H9 (cell line): ENCODE measurements around the gene LETM1. TPM values are rescaled to one million over a fixed set of nuclear protein-coding genes. Genes with fewer than 3 reads are reported as not detected.

Source experiments
- DNase-seq: peaks from one replicate; pipeline ENCODE4 v3.0.0-alpha.2; 2017
- H2AFZ ChIP-seq: one replicate; pipeline ENCODE4 v1.6.1; 2013; ENCODE audit warnings: mild to moderate bottlenecking, low read length, control low read depth, moderate library complexity
- H2AK5ac ChIP-seq: 2 replicates; pipeline ENCODE4 v1.6.1; 2013; ENCODE audit warnings: low read length, control low read depth, mixed read lengths; ENCODE audit not compliant: insufficient read length
- H2BK120ac ChIP-seq: one replicate; pipeline ENCODE4 v1.6.1; 2013; ENCODE audit warnings: low read depth, mild to moderate bottlenecking, low read length, control low read depth, inconsistent platforms; ENCODE audit not compliant: poor library complexity, severe bottlenecking
- H2BK12ac ChIP-seq: 2 replicates; pipeline ENCODE4 v1.6.1; 2013; ENCODE audit warnings: low read length, control low read depth, mixed read lengths, low read depth; ENCODE audit not compliant: insufficient read length
- H2BK15ac ChIP-seq: 2 replicates; pipeline ENCODE4 v1.6.1; 2013; ENCODE audit warnings: low read depth, low read length, control low read depth
- H2BK20ac ChIP-seq: one replicate; pipeline ENCODE4 v1.6.1; 2013; ENCODE audit warnings: low read depth, mild to moderate bottlenecking, low read length, control low read depth, inconsistent platforms; ENCODE audit not compliant: poor library complexity, severe bottlenecking
- H2BK5ac ChIP-seq: 2 replicates; pipeline ENCODE4 v1.6.1; 2013; ENCODE audit warnings: low read length, control low read depth, mixed read lengths; ENCODE audit not compliant: insufficient read length
- H3K14ac ChIP-seq: 2 replicates; pipeline ENCODE4 v1.6.1; 2013; ENCODE audit warnings: low read length, control low read depth; ENCODE audit not compliant: insufficient read depth
- H3K18ac ChIP-seq: 2 replicates; pipeline ENCODE4 v1.6.1; 2013; ENCODE audit warnings: low read depth, mild to moderate bottlenecking, mixed read lengths, low read length, control low read depth; ENCODE audit not compliant: insufficient read length
- H3K23ac ChIP-seq: 2 replicates; pipeline ENCODE4 v1.6.1; 2013; ENCODE audit warnings: low read length, control low read depth, mixed read lengths, low read depth; ENCODE audit not compliant: insufficient read length
- H3K23me2 ChIP-seq: 2 replicates; pipeline ENCODE4 v1.6.1; 2013; ENCODE audit warnings: low read depth, mild to moderate bottlenecking, mixed read lengths, low read length, control low read depth; ENCODE audit not compliant: insufficient read length, poor library complexity, severe bottlenecking
- H3K27ac ChIP-seq: 2 replicates; pipeline ENCODE4 v1.5.1; 2013; ENCODE audit warnings: low read length, control low read depth, mixed read lengths, low read depth; ENCODE audit not compliant: insufficient read length
- H3K27me3 ChIP-seq: 2 replicates; pipeline ENCODE4 v1.6.1; 2013; ENCODE audit warnings: low read length, control low read depth, inconsistent platforms; ENCODE audit not compliant: insufficient read depth
- H3K4ac ChIP-seq: 2 replicates; pipeline ENCODE4 v1.6.1; 2013; ENCODE audit warnings: low read depth, mild to moderate bottlenecking, control low read depth, inconsistent platforms, low read length, moderate library complexity
- H3K4me1 ChIP-seq: 2 replicates; pipeline ENCODE4 v1.6.1; 2013; ENCODE audit warnings: low read length, control low read depth, inconsistent platforms; ENCODE audit not compliant: insufficient read depth
- H3K4me2 ChIP-seq: 2 replicates; pipeline ENCODE4 v1.6.1; 2013; ENCODE audit warnings: low read length, control low read depth, mixed read lengths; ENCODE audit not compliant: insufficient read length, insufficient read depth
- H3K56ac ChIP-seq: 2 replicates; pipeline ENCODE4 v1.6.1; 2013; ENCODE audit warnings: low read depth, mild to moderate bottlenecking, mixed read lengths, low read length, control low read depth; ENCODE audit not compliant: insufficient read length
- H3K79me1 ChIP-seq: 2 replicates; pipeline ENCODE4 v1.6.1; 2013; ENCODE audit warnings: low read depth, mild to moderate bottlenecking, moderate library complexity, low read length, control low read depth, inconsistent platforms; ENCODE audit not compliant: insufficient read depth, poor library complexity, severe bottlenecking
- H3K79me2 ChIP-seq: 2 replicates; pipeline ENCODE4 v1.6.1; 2013; ENCODE audit warnings: low read length, control low read depth, inconsistent platforms; ENCODE audit not compliant: insufficient read depth
- H3K9ac ChIP-seq: 2 replicates; pipeline ENCODE4 v1.6.1; 2013; ENCODE audit warnings: low read length, control low read depth, mixed read lengths; ENCODE audit not compliant: insufficient read length; ENCODE audit errors: extremely low read depth
- H3K9me3 ChIP-seq: one replicate; pipeline ENCODE4 v1.6.1; 2013; ENCODE audit warnings: low read depth, low read length, inconsistent platforms; ENCODE audit not compliant: control insufficient read depth
- H3T11ph ChIP-seq: one replicate; pipeline ENCODE4 v1.6.1; 2013; ENCODE audit warnings: mild to moderate bottlenecking, low read length, control low read depth, inconsistent platforms
- H4K20me1 ChIP-seq: one replicate; pipeline ENCODE4 v1.6.1; 2013; ENCODE audit not compliant: control insufficient read depth, insufficient read length, insufficient read depth
- H4K5ac ChIP-seq: 2 replicates; pipeline ENCODE4 v1.6.1; 2013; ENCODE audit warnings: low read depth, mild to moderate bottlenecking, mixed read lengths, low read length, control low read depth; ENCODE audit not compliant: insufficient read length
- H4K8ac ChIP-seq: replicated peaks from 2 replicates; pipeline ENCODE4 v1.6.1; 2013; ENCODE audit warnings: low read length, control low read depth, mixed read lengths, low read depth; ENCODE audit not compliant: insufficient read length
- H4K91ac ChIP-seq: 2 replicates; pipeline ENCODE4 v1.6.1; 2013; ENCODE audit warnings: low read depth, mild to moderate bottlenecking, moderate library complexity, mixed read lengths, low read length, control low read depth; ENCODE audit not compliant: insufficient read length
- H3K27ac Mint-ChIP-seq, 3 experiments: 2 replicates in 2 of 3; 3 replicates in 1 of 3; pipeline ENCODE4 v1.8.0; 2020 to 2021; ENCODE audit warnings: mixed read lengths in 3 of 3, mild to moderate bottlenecking in 1 of 3, moderate library complexity in 1 of 3
- H3K27me3 Mint-ChIP-seq: 2 replicates; pipeline ENCODE4 v1.8.0; 2021; ENCODE audit warnings: low read depth, mild to moderate bottlenecking, moderate library complexity, mixed read lengths
- H3K36me3 Mint-ChIP-seq, 3 experiments: 2 replicates in 2 of 3; 3 replicates in 1 of 3; pipeline ENCODE4 v1.8.0; 2020 to 2021; ENCODE audit warnings: low read depth in 3 of 3, mixed read lengths in 3 of 3; ENCODE audit not compliant: insufficient read depth in 1 of 3
- H3K4me1 Mint-ChIP-seq, 2 experiments: 2 replicates each; pipeline ENCODE4 v1.8.0; 2020; ENCODE audit warnings: mixed read lengths in 2 of 2
- H3K4me3 Mint-ChIP-seq, 2 experiments: 2 replicates in 1 of 2; 3 replicates in 1 of 2; pipeline ENCODE4 v1.8.0; 2020 to 2021; ENCODE audit warnings: mild to moderate bottlenecking in 2 of 2, mixed read lengths in 2 of 2, moderate library complexity in 1 of 2
- H3K9me3 Mint-ChIP-seq, 2 experiments: 2 replicates in 1 of 2; 3 replicates in 1 of 2; pipeline ENCODE4 v1.8.0; 2020; ENCODE audit warnings: mild to moderate bottlenecking in 2 of 2, mixed read lengths in 2 of 2, moderate library complexity in 1 of 2
- CTCF ChIP-seq: fragments of 200-600 bp; sonication (generic); conservative IDR thresholded peaks from 3 replicates; pipeline ENCODE4 v1.8.0; 2021; ENCODE audit warnings: antibody characterized with exemption, mild to moderate bottlenecking
- WGBS: extraction: QIAGEN DNeasy Blood & Tissue Kit; methylation state at CpG from one replicate; pipeline ENCODE4 v1.1.7; 2013; ENCODE audit warnings: missing lambda C conversion rate, low lambda C conversion rate, mixed read lengths; ENCODE audit not compliant: insufficient read length; ENCODE audit errors: extremely low coverage; 5-methylcytosine and 5-hydroxymethylcytosine counted together
- total RNA-seq: library from RNA; stranded (reverse); gene quantifications from 2 replicates; pipeline ENCODE4 v1.2.1, GENCODE V29; 2021

LETM1 gene
- total RNA-seq, 1 experiment from 2014 or later: 43.4 TPM

GRCh38 chr4:1885414-1885813 is 29.5 kb upstream of the LETM1 start:
- Histone ChIP-seq H2BK20ac (no peak overlapping the region), H3K4me2 (no peak overlapping the region), H2BK12ac (no peak overlapping the region), H4K91ac (no peak overlapping the region), H4K20me1 (no peaks in the 10 kb centered on the region), H3K23ac (no peak overlapping the region), H2BK120ac (no peak overlapping the region), H3K9me3 (no peaks in the 10 kb centered on the region), H3K9ac (no peak overlapping the region), H3T11ph (no peak overlapping the region), H3K27ac (no peak overlapping the region), H3K56ac (no peak overlapping the region), H2AFZ (no peak overlapping the region), H4K8ac (no peak overlapping the region), H3K18ac (no peak overlapping the region), H3K27me3 (no peaks in the 10 kb centered on the region), H2BK5ac (no peak overlapping the region), H4K5ac (no peak overlapping the region), H3K23me2 (no peaks in the 10 kb centered on the region), H3K14ac (no peak overlapping the region), H3K79me2 (peaks cover 25% of the 10 kb centered on the region), H3K4ac (no peak overlapping the region), H3K4me1 (no peaks in the 10 kb centered on the region), H3K79me1 (peaks cover 20% of the 10 kb centered on the region), H2AK5ac (no peak overlapping the region), H2BK15ac (no peak overlapping the region)
- Mint-ChIP-seq H3K36me3 (peaks cover 2 to 11% (median 6%) of the 10 kb centered on the region in 3 experiments; a peak in 5 of 7 replicates), H3K27ac (peak overlapping the region in 2 of 3 experiments; percentile 77 to 89; a peak in 2 of 7 replicates), H3K27me3 (no peaks in the 10 kb centered on the region), H3K9me3 (no peaks in the 10 kb centered on the region), H3K4me3 (no peak overlapping the region), H3K4me1 (peaks cover under 1 to 3% of the 10 kb centered on the region in 2 experiments; a peak in 2 of 4 replicates)
- DNase-seq: no peak
- no peak for TF ChIP-seq CTCF
- WGBS: no CpG with 5 or more reads among the region's 2 CpGs
